Loucy (cell line): Measurements from ENCODE around the gene B4GALT2.

Source experiments
- H2AFZ ChIP-seq: fragments of 200-600 bp; sonication (generic); 2 replicates; pipeline ENCODE4 v1.6.0; 2016; ENCODE audit warnings: antibody characterized with exemption, mild to moderate bottlenecking, low read length, moderate library complexity
- H3F3A ChIP-seq: fragments of 200-600 bp; 2 replicates; pipeline ENCODE4 v1.6.0; 2016; ENCODE audit warnings: antibody characterized with exemption, low read depth, mild to moderate bottlenecking
- H3K27me3 ChIP-seq: fragments of 200-600 bp; sonication (generic); 2 replicates; pipeline ENCODE4 v1.6.1; 2014; ENCODE audit warnings: low read length, mild to moderate bottlenecking; ENCODE audit not compliant: insufficient read depth, poor library complexity, severe bottlenecking
- H3K36me3 ChIP-seq: fragments of 200-600 bp; sonication (generic); 2 replicates; pipeline ENCODE4 v1.6.1; 2016; ENCODE audit warnings: low read length; ENCODE audit not compliant: insufficient read depth
- H3K4me1 ChIP-seq: fragments of 200-600 bp; sonication (generic); 2 replicates; pipeline ENCODE4 v1.5.1; 2014; ENCODE audit warnings: low read length, mild to moderate bottlenecking; ENCODE audit not compliant: insufficient read depth, poor library complexity, severe bottlenecking
- H3K4me2 ChIP-seq: fragments of 200-600 bp; sonication (generic); 2 replicates; pipeline ENCODE4 v1.6.0; 2014; ENCODE audit warnings: antibody characterized with exemption, low read length, low read depth, mild to moderate bottlenecking; ENCODE audit not compliant: poor library complexity, severe bottlenecking
- H3K4me3 ChIP-seq: fragments of 200-600 bp; sonication (generic); 2 replicates; pipeline ENCODE4 v1.5.1; 2014; ENCODE audit warnings: low read length, mild to moderate bottlenecking, mixed read lengths; ENCODE audit not compliant: poor library complexity, severe bottlenecking
- H3K79me2 ChIP-seq: fragments of 200-600 bp; sonication (generic); 2 replicates; pipeline ENCODE4 v1.6.1; 2014; ENCODE audit warnings: low read length; ENCODE audit not compliant: insufficient read depth
- H3K9ac ChIP-seq: fragments of 200-600 bp; sonication (generic); 2 replicates; pipeline ENCODE4 v1.6.0; 2014; ENCODE audit warnings: mild to moderate bottlenecking, low read depth, low read length, moderate library complexity; ENCODE audit not compliant: poor library complexity, severe bottlenecking
- H3K9me2 ChIP-seq: fragments of 200-600 bp; sonication (generic); replicated peaks from 2 replicates; pipeline ENCODE4 v1.6.1; 2016; ENCODE audit warnings: low read depth, low read length, mixed read lengths
- H3K9me3 ChIP-seq: fragments of 200-600 bp; sonication (generic); 2 replicates; pipeline ENCODE4 v1.6.1; 2014; ENCODE audit warnings: mild to moderate bottlenecking, antibody characterized with exemption, low read length, low read depth; ENCODE audit not compliant: insufficient read depth
- H4K20me1 ChIP-seq: fragments of 200-600 bp; sonication (generic); 2 replicates; pipeline ENCODE4 v1.6.0; 2014; ENCODE audit warnings: antibody characterized with exemption, low read length, mild to moderate bottlenecking; ENCODE audit not compliant: insufficient read depth, poor library complexity, severe bottlenecking
- CTCF ChIP-seq: fragments of 200-600 bp; sonication (generic); conservative IDR thresholded peaks from 2 replicates; pipeline ENCODE4 v1.5.1; 2014; ENCODE audit warnings: mild to moderate bottlenecking, antibody characterized with exemption, low read length
- EZH2phosphoT487 ChIP-seq: fragments of 200-600 bp; IDR thresholded peaks from 2 replicates; pipeline ENCODE4 v1.6.1; 2018; ENCODE audit warnings: antibody characterized with exemption, mild to moderate bottlenecking, moderate library complexity, borderline replicate concordance

The B4GALT2 gene

GRCh38 chr1:43956234-43956633 lies 22.8 kb upstream of the B4GALT2 start:
- H3K27me3 ChIP-seq, result no peaks in the 10 kb centered on the region
- no peaks in the 10 kb centered on the region for H3K9me3 ChIP-seq
- H3K36me3 ChIP-seq, result no peaks in the 10 kb centered on the region
- H2AFZ ChIP-seq, result no peak overlapping the region
- H3K9ac ChIP-seq, result no peak overlapping the region
- no peaks in the 10 kb centered on the region for H3K9me2 ChIP-seq
- no peak overlapping the region for H3K4me3 ChIP-seq
- no peaks in the 10 kb centered on the region for H3K4me1 ChIP-seq
- TF ChIP-seq EZH2phosphoT487, result no peak
- TF ChIP-seq CTCF, result no peak
- no peaks in the 10 kb centered on the region for H3F3A ChIP-seq
- no peak overlapping the region for H3K4me2 ChIP-seq
- no peaks in the 10 kb centered on the region for H3K79me2 ChIP-seq
- H4K20me1 ChIP-seq, result no peaks in the 10 kb centered on the region

GRCh38 chr1:43957407-43958040 lies 21.5 kb upstream of the B4GALT2 start:
- no peaks in the 10 kb centered on the region for H3K4me1 ChIP-seq
- H3K9me2 ChIP-seq, result no peaks in the 10 kb centered on the region
- TF ChIP-seq EZH2phosphoT487 (no peak), CTCF (no peak)
- no peak overlapping the region for H2AFZ ChIP-seq
- no peak overlapping the region for H3K4me2 ChIP-seq
- no peaks in the 10 kb centered on the region for H4K20me1 ChIP-seq
- H3K36me3 ChIP-seq, result no peaks in the 10 kb centered on the region
- no peaks in the 10 kb centered on the region for H3K79me2 ChIP-seq
- H3K9me3 ChIP-seq, result no peaks in the 10 kb centered on the region
- H3K27me3 ChIP-seq, result no peaks in the 10 kb centered on the region
- no peak overlapping the region for H3K4me3 ChIP-seq
- no peak overlapping the region for H3K9ac ChIP-seq
- no peaks in the 10 kb centered on the region for H3F3A ChIP-seq

GRCh38 chr1:43958351-43959255 lies 20.4 kb upstream of the B4GALT2 start:
- Histone ChIP-seq H2AFZ (no peak overlapping the region), H3F3A (no peaks in the 10 kb centered on the region), H3K9me3 (no peaks in the 10 kb centered on the region), H4K20me1 (no peaks in the 10 kb centered on the region), H3K27me3 (no peaks in the 10 kb centered on the region), H3K9me2 (no peaks in the 10 kb centered on the region), H3K36me3 (no peaks in the 10 kb centered on the region), H3K4me1 (no peaks in the 10 kb centered on the region), H3K4me2 (no peak overlapping the region), H3K4me3 (no peak overlapping the region), H3K79me2 (no peaks in the 10 kb centered on the region), H3K9ac (no peak overlapping the region)
- TF ChIP-seq EZH2phosphoT487 (no peak), CTCF (no peak)
